D721Med (cell line): Measurements from ENCODE around the gene CCDC3.

Experiments
- DNase-seq: peaks from one replicate; pipeline ENCODE4 v3.0.0; 2011; ENCODE audit warnings: low spot score; ENCODE audit not compliant: insufficient read length
- FAIRE-seq: peaks from 2 replicates; lab custom pipeline; 2011; peaks lifted over from hg19 to GRCh38; lab: Jason Lieb, UNC
- CTCF ChIP-seq: IDR thresholded peaks from 2 replicates; pipeline ENCODE4 v1.5.1; 2012; ENCODE audit warnings: mild to moderate bottlenecking, control low read depth; ENCODE audit not compliant: insufficient read depth; ENCODE audit errors: missing control alignments

Gene CCDC3

GRCh38 chr10:12848439-12849173, 152.9 kb downstream of the CCDC3 start:
- DNase-seq = no peak
- TF ChIP-seq CTCF = no peak
- FAIRE-seq = no peak

DNA sequence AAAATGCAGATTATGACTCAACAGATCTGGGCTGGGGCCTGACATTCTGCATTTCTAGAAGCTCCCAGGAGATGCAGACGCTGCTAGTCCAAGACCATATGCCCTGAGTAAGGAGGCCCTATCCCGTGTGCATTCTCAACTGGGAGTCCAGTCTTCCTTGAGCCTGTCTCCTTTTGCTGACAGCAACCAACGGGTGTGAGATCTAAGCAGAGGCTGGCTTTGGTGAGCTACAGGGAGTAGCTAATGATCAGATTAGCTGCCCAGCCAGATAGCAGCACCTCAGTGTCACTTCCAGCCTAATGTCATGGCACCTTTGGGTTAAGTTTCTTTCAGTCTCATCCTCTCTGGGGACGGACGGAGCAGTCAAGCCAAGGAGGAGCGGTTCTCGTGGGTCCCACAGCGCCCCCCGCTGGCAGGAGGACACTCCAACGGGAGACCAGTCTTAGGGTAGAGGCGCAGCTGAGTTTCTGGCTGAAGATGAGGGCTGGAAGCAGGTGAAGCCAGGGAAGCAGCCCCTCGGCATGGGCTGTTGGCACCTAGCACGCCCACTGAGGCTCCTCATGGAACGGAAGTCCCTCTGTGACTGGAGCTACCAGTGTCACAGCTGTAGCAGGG, 154.0 kb downstream of the CCDC3 start:
- DNase-seq (no peak), FAIRE-seq (no peak)
- peak; percentile 18 for TF ChIP-seq CTCF

DNA sequence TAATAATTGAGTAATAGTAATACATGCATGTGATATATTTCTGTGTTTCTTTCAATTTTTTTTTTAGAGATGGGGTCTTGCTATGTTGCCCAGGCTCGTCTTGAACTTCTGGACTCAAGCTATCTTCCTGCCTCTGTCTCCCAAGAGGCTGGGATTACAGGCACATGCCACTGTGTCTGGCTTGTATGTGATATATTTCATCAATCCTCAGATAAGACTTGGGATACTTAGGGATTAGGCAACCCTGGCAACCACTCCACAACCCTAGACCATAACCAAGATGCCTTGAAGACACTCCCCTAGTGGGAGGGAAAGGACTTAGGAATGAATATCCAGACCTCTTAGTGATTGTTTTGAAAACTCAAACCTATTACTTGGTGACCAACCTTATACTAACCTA, 154.8 kb downstream of the CCDC3 start:
- FAIRE-seq = no peak

More for the DNA sequence above, 154.8 kb downstream of the CCDC3 start:
- DNase-seq = no peak
- no peak for TF ChIP-seq CTCF
